Uterus (tissue), 2 donors: ENCODE measurements around the gene SLAMF7.

Source experiments
- CTCF ChIP-seq, 4 experiments: fragments of 200-600 bp in 2 of 4; fragments of 450-650 bp in 2 of 4; sonication (generic) in 2 of 4; IDR thresholded peaks; one replicate each; pipeline ENCODE4 v1.5.1; 2016 to 2019; ENCODE audit warnings: antibody characterized with exemption in 4 of 4, mild to moderate bottlenecking in 2 of 4, moderate library complexity in 1 of 4
- POLR2A ChIP-seq, 2 donors: fragments of 450-650 bp; IDR thresholded peaks; one replicate each; pipeline ENCODE4 v1.6.1; 2016; ENCODE audit warnings: antibody characterized with exemption in 2 of 2, mild to moderate bottlenecking in 1 of 2, moderate library complexity in 1 of 2

GRCh38 chr1:160794376-160794775 lies 55.3 kb downstream of the SLAMF7 start:
- TF ChIP-seq CTCF (IDR thresholded peaks at IDR 0.05) (no peak), POLR2A (IDR thresholded peaks at IDR 0.05) (no peak)
